Gastrocnemius medialis (tissue), 4 donors: Measurements from ENCODE around the gene CHTF8. TPM values are rescaled to one million over a fixed set of nuclear protein-coding genes. Genes with fewer than 3 reads are reported as not detected.

Experiments
- ATAC-seq, 2 donors: fragments of 150-250 bp; one replicate each; pipeline ENCODE4 v1.9.1; 2016
- DNase-seq, 2 donors: peaks; one replicate each; pipeline ENCODE4 v3.0.0-alpha.2; 2019
- H3K27ac ChIP-seq, 4 donors: fragments of 200-600 bp; sonication (generic); 1 replicate in 1 of 4; 2 replicates in 3 of 4; pipeline ENCODE4 v1.5.1; 2016 to 2018; ENCODE audit warnings: mild to moderate bottlenecking in 2 of 4, moderate library complexity in 1 of 4
- H3K27me3 ChIP-seq, 3 donors: fragments of 200-600 bp; sonication (generic) in 2 of 3; 1 replicate in 1 of 3; 2 replicates in 2 of 3; pipeline versions ENCODE4 v1.5.1 to v1.6.0; 2016 to 2019; ENCODE audit warnings: mild to moderate bottlenecking in 1 of 3, moderate library complexity in 1 of 3
- H3K36me3 ChIP-seq, 2 donors: fragments of 200-600 bp; sonication (generic) in 1 of 2; one replicate each; pipeline ENCODE4 v1.5.1; 2017 to 2018
- H3K4me1 ChIP-seq, 2 donors: fragments of 200-600 bp; sonication (generic) in 1 of 2; one replicate each; pipeline ENCODE4 v1.5.1; 2016 to 2017; ENCODE audit warnings: mild to moderate bottlenecking in 2 of 2
- H3K4me3 ChIP-seq, 4 donors: fragments of 200-600 bp; sonication (generic) in 3 of 4; 1 replicate in 1 of 4; 2 replicates in 3 of 4; pipeline ENCODE4 v1.5.1; 2016 to 2019; ENCODE audit warnings: mild to moderate bottlenecking in 2 of 4
- H3K9me3 ChIP-seq, 3 donors: fragments of 200-600 bp; sonication (generic) in 2 of 3; 1 replicate in 1 of 3; 2 replicates in 2 of 3; pipeline ENCODE4 v1.5.1; 2016 to 2019
- CTCF ChIP-seq, 5 experiments: fragments of 450-650 bp in 3 of 5; fragments of 200-600 bp in 2 of 5; sonication (generic) in 2 of 5; IDR thresholded peaks in 4 of 5; conservative IDR thresholded peaks in 1 of 5; 1 replicate in 4 of 5; 2 replicates in 1 of 5; pipeline ENCODE4 v1.5.1; 2016 to 2019; ENCODE audit warnings: antibody characterized with exemption in 5 of 5, mild to moderate bottlenecking in 3 of 5, moderate library complexity in 3 of 5
- POLR2A ChIP-seq, 2 donors: fragments of 450-650 bp; IDR thresholded peaks; one replicate each; pipeline ENCODE4 v1.6.1; 2017; ENCODE audit warnings: antibody characterized with exemption in 2 of 2, mild to moderate bottlenecking in 2 of 2, moderate library complexity in 2 of 2
- in situ Hi-C, 4 donors: fragments of 200-750 bp; cut with MboI; loops; one replicate each; pipeline versions ENCODE4 v1.15.0 to v1.8.0; 2017; ENCODE audit warnings: low sequenced_read_pairs in 4 of 4
- intact Hi-C: fragments of 100-400 bp; cut with DNase I; formaldehyde crosslinking; loops from one replicate; pipeline ENCODE4 v1.15.1; 2023; ENCODE audit warnings: low total_unique reads
- total RNA-seq, 4 donors: library from RNA; depleted of rRNA; stranded (reverse); fragments of >200 nt; gene quantifications; one replicate each; pipeline versions ENCODE4 v1.1.0 to v1.2.3, GENCODE V29; 2016

The CHTF8 gene
- total RNA-seq, 4 donors from 2014 or later = 27.3 to 52.3 (median 34.8) TPM

DNA sequence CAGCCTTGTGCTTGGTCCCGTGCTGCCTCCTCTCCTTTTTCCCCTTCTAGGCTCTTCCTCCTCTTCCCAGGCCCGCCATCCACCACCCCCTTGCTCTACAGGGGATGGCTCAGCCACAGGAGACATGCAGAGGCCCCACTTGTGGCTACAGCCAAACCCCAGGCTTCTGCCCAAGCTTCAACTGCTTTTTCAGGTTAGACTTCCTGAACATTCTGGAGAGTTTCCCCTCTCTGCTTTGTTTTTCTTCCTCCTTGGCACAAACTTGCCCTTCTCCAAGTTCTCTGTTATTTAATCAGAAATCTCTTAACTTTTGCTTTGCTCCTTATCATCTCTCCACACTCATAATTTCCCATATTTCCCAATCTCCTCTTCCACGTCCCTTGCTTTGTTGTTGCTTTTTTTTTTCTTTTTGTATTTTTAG is 45.2 kb downstream of the CHTF8 start:
- TF ChIP-seq CTCF (IDR thresholded peaks at IDR 0.05 in 4 of 5, conservative IDR thresholded peaks at IDR 0.05 in 1 of 5) = no peak
- no peak for TF ChIP-seq POLR2A (IDR thresholded peaks at IDR 0.05)
- no peaks in the 10 kb centered on the region for H3K4me1 ChIP-seq
- DNase-seq (no peak), ATAC-seq (no peak)
- H3K27me3 ChIP-seq = no peaks in the 10 kb centered on the region
- no peak overlapping the region for H3K27ac ChIP-seq
- no peak overlapping the region for H3K4me3 ChIP-seq
- no peaks in the 10 kb centered on the region for H3K9me3 ChIP-seq
- intact Hi-C loops (no loop called here), in situ Hi-C loops (no loop called here)
- peaks cover 0 to 10% of the 10 kb centered on the region in 2 donors for H3K36me3 ChIP-seq

GRCh38 chr16:69085032-69085695 is 47.2 kb downstream of the CHTF8 start:
- in situ Hi-C loops (no loop called here), intact Hi-C loops (no loop called here)
- DNase-seq = no peak
- H3K4me3 ChIP-seq = no peak overlapping the region
- no peaks in the 10 kb centered on the region for H3K4me1 ChIP-seq
- no peak for TF ChIP-seq CTCF (IDR thresholded peaks at IDR 0.05 in 4 of 5, conservative IDR thresholded peaks at IDR 0.05 in 1 of 5)
- no peak for TF ChIP-seq POLR2A (IDR thresholded peaks at IDR 0.05)
- ATAC-seq = no peak
- H3K9me3 ChIP-seq = no peaks in the 10 kb centered on the region
- no peaks in the 10 kb centered on the region for H3K27me3 ChIP-seq
- H3K36me3 ChIP-seq = peaks cover 0 to 10% of the 10 kb centered on the region in 2 donors
- no peak overlapping the region for H3K27ac ChIP-seq

GRCh38 chr16:69084289-69084688 is 48.1 kb downstream of the CHTF8 start:
- in situ Hi-C loops (no loop called here), intact Hi-C loops (no loop called here)
- H3K27ac ChIP-seq = no peak overlapping the region
- no peaks in the 10 kb centered on the region for H3K4me1 ChIP-seq
- DNase-seq (no peak), ATAC-seq (no peak)
- H3K4me3 ChIP-seq = no peak overlapping the region
- H3K36me3 ChIP-seq = peaks cover 0 to 10% of the 10 kb centered on the region in 2 donors
- H3K27me3 ChIP-seq = no peaks in the 10 kb centered on the region
- TF ChIP-seq CTCF (IDR thresholded peaks at IDR 0.05 in 4 of 5, conservative IDR thresholded peaks at IDR 0.05 in 1 of 5) (no peak), POLR2A (IDR thresholded peaks at IDR 0.05) (no peak)
- no peaks in the 10 kb centered on the region for H3K9me3 ChIP-seq

GRCh38 chr16:69083306-69083941 is 49.0 kb downstream of the CHTF8 start:
- intact Hi-C loops = no loop called here
- no peak for ATAC-seq

More at GRCh38 chr16:69083306-69083941, 49.0 kb downstream of the CHTF8 start:
- H3K27me3 ChIP-seq = no peaks in the 10 kb centered on the region
- peak in 1 of 5 experiments; percentile 15 for TF ChIP-seq CTCF (IDR thresholded peaks at IDR 0.05 in 4 of 5, conservative IDR thresholded peaks at IDR 0.05 in 1 of 5)
- no peak for TF ChIP-seq POLR2A (IDR thresholded peaks at IDR 0.05)
- in situ Hi-C loops = no loop called here
- no peaks in the 10 kb centered on the region for H3K9me3 ChIP-seq
- no peak overlapping the region for H3K27ac ChIP-seq
- H3K4me1 ChIP-seq = no peaks in the 10 kb centered on the region
- no peak for DNase-seq
- H3K36me3 ChIP-seq = peaks cover 0 to 10% of the 10 kb centered on the region in 2 donors
- H3K4me3 ChIP-seq = no peak overlapping the region
